Measurements from ENCODE around the gene MEF2D.
A peak's percentile ranks its signal among the peaks of the same experiment; 100 is the strongest.

The MEF2D gene

GRCh38 chr1:156485984-156486383, 14.6 kb downstream of the MEF2D start:
- DNase-seq, result no peak

- no peak for DNase-seq
Observed at GRCh38 chr1:156484480-156485058, 16.0 kb downstream of the MEF2D start.

DNA sequence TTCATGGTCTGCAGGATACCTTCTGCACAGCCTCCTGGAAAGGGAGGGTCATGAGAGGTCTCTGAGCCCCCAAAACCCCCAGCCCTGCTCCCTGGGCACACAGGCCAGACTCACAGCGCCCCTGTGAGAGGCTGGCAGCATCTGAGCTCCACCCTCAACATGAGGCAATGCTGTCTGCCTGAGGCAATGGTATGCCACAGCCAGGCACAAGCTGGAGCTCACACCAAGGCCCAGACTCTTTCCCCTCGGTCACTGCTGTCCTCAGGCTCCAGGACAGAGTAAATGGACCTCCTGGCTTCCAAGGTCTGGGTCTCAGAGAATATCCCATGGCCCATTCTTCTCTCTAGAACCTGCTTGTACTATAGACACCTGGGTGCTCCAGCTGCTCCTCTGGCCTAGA, 17.2 kb downstream of the MEF2D start:
- no peak for DNase-seq

DNA sequence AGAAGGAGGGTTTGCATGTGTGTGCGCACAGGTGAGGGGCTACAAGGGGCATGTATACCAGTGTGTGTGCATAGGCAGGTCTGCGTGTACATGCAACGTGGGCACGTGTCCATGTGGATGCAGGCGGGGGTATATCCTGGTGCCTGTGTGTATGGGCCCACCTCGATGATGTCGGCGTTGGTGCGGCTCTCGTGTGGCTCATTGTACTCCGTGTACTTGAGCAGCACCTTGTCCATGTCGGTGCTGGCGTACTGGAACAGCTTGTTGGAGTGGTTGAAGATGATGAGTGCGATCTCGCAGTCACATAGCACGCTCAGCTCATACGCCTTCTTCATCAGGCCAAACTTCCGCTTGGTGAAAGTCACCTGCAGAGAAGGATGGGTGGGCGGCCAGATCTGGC, 18.3 kb downstream of the MEF2D start:
- no peak for DNase-seq

- no peak for DNase-seq
Observed at GRCh38 chr1:156481527-156481926, 19.0 kb downstream of the MEF2D start.

DNA sequence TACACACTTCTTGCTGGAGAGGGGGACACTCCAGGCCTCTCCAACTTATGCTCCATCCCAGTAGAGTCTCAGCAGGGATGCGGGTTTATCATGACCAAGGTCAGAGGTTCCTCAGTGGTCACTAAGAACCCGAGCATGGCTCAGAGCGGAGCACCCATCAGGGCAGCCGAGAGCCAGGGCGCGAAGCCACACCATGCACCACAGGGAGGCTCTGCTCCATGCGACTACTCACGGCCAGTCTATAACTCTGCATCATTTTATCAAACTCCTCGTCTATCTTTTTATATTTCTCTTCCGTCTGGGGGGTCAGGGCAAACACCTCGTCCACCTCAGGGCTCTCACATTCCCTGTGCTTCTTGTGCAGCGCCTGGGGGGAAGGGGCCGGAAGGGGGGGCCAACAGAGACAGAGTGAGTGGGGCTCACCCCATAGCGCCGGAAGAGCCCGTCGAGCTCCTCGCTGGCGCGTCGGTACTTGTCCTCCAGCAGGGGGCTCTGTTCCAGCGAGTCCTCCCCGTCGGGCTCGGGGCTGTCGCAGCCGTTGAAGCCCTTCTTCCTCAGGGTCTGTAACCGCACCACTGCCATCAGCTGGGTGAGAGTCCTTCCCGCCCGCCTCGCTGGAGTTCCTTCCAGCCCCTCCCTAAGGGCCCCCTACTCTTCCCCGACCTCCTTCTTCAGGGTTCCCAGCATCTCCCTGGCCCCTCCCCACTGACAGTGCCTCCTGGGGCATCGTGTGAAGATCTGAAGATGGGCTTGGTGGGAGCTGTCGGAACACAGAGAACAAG, 20.0 kb downstream of the MEF2D start:
- DNase-seq, result no peak

DNA sequence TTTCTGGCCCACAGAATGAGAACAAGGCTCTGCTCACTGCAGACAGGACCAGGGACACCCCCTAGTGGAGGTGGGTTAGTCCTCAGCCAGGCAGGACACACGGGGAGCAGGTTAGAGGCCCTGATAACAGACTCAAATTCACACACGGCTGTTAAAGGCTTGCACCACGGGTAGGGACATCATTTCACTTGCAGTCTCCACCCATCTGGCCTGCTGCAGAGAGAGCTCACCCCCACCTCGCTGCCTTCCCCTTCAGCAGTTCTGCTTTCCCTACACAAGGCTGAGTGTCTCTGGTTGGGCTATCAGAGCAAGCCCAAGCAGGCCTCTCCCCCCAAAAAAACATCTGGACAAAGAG, 20.6 kb downstream of the MEF2D start:
- no peak for DNase-seq

DNA sequence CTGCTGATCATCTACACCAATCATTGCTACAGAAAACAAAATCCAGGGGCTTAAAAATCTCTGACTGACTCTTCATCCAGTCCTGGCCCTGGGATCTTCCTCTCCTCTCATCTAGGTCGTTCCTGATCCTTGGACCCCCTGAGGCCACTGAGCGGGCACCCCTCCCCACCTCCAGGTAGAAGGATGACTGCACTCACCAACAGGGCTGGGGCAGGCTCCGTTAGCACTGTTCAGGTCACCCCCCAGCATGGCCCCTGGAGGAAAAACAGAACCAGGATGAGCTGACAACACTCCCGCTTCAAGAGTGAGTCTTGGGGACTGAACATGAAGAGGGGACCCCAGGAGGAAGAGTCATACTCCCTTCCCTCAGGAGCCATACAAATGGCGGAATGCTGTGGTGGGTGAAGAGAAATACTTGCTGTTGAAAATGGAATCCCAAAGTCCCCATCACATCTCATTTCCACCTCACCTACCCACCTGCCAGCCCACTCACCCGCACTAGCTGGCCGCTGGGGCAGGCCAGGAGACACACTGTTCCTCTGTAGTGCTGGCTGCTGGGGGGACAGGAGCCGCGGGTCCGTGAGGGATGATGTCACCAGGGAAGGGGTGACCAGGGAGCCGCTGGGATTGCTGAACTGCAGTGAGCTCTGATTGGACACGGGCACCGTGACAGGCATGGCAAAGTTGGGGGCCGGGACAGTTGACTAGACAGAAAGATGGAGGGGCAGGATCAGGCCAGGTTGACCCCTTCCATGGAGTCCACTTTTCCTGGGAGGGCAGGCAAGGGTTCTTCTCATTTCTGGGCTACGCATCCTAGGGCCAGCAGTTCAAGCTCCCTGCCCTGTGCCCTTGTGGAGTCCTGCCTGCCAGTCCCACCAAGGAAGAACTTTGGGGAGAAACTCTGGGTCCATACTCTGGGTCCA, 21.2 kb downstream of the MEF2D start:
- DNase-seq, result no peak

GRCh38 chr1:156478250-156478627, 22.3 kb downstream of the MEF2D start:
- DNase-seq, result no peak

DNA sequence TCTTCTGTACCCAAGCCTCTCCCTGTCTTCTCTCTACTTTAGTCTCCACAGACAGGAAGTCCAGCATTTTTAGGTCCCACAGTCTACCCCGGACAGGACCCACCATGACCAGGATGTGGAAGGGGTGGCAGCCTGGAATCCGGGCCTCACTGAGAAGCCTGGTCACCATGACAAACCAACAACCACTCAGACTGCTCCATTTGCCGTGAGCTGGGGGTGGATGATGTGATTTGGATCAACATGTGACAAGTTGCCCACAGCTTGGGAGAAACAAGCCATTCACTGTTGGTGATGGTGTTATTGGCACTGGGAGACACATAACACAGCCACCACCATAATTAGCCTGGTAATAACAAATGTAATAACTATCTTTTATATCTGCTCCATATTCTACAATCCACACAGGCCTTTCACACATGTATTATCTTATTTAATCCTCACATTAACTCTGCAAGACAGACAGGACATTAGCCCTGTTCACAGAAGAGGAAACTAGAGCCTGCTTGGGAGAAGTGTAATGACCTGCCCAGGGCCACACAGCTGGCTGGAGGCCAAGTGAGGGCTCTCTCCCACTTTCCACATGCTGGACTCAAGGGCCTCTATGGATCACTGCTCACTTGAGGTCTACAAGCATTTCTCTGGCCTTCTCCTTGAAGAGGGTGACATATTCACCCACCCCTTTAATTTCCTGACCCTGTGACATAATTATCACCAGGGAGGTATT, 22.9 kb downstream of the MEF2D start:
- no peak for DNase-seq

DNA sequence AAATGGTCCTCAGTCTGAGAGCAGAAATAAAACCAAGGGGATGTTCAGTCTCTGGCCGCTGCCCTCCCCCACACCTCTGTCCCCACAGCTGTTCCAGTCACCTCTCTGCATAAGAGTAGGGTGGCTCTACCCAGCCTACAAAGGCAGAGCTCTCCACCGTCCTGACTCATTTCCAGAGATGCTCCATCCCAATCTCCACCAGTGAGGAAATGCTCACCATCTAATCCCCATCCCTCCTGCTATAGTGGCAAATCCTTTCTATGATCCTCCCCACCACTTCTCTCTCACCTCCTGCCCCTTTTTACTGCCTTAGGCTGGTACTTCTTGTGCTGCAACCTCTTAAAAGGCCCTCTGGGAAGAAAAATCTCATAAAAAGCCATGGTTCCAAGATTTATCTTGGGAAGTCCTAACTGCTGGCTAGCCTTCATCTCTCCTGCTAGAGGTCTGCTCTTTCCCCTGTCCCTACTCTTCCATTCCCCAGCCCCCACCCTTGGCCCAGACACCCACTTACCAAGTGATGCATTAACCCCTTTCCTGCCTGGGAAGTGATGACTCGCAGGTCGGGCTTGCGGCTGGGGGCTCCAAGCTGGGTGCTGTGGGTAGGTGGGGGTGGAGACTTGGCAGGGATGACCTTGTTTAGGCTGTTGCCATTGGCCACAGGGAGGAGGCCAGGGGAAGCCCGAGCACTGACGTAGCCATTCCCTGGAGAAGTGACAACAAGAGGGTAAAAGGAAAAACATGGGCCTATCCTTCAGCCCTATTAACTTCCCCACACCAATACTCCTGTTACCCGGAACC, 23.9 kb downstream of the MEF2D start:
- DNase-seq, result no peak

DNA sequence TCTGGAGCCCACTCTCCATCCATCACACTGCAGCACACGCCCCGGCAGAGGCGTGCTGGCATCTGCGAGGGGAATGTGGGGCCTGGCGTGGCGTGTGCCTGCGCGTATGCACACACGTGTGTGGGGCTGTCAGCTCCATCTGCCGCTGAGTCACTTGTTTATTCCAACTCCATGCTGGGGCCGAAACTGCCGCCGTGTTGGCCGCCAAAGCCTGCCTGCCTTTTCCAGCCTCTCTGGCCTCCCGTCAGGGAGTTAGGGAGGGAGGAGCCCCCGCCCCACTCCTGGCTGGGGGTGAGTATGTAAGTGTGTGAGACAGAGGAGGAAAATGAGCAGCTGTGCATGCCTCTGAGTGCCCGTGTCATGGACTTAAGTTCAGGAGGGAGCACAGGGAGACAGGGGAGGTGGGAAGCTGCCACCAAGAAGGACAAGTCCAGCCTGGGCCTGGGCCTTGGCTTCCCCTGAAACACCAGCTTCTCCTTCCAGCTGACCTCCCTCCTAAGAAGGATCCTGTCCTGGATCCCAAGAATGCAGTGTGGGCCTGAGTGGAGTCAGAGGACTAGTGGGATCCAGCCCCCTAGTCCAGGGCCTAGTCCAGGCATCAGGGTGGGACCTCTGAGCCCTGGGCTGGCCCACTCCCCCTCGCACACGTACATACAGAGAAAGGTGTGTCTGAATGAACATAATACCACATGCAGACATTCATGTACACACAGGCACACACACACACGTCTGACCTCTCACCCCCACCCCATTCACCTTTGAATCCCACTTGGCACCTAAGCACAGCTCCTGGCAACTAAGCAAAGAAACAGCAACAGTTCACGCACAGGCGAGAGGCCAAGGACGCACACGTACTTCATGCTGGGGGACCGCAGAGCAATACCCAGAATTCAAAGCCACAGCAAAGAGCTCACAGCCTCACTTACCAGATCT, 24.7 kb downstream of the MEF2D start:
- no peak for DNase-seq

GRCh38 chr1:156474966-156475365, 25.6 kb downstream of the MEF2D start:
- DNase-seq, result no peak

DNA sequence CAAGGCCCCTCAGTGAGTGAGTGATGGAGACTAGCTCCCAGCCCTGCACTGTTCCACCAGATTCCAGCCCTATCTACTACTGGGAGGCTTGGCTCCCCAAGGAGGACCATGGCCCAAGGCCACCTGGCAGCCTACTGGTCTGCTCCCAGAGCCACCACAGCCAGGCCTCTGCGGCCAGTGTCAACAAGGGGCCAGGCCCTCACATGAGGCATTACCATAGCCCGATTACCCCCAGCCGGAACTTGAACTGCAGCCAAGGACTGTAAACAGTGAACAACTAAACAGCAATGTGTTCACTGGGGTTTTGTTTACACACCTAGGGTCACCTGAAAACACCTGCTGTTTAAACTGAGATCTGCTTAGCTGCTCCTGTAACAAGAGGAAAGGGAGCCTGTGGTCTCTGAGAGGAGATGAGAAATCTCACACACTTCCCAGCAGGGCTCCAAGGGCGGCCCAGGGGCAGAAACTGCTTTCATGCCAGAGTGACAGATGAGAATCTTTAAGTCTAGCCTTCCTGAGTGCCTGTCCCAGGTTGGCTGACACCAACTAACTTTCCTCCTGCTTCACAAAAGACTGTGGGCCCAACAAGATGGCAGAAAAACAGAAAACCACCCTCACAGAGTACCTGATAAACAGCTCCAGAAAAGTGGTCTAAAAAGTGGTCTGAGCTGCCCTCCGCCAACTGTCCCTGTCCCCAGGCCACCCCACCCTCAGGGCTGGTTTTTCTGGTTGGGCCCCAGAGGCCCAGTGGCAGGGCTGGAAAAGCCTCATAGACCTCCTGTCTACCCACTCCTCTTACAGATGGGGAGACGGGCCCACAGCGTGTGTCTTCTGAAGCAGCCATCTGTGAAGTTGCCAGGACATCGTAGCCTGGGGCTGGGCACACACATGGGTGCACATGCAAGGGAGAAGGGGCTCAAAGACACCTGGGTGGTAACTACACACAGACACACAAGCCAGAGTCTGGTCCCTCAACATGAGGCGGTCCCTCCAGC, 28.8 kb downstream of the MEF2D start:
- DNase-seq, result no peak

DNA sequence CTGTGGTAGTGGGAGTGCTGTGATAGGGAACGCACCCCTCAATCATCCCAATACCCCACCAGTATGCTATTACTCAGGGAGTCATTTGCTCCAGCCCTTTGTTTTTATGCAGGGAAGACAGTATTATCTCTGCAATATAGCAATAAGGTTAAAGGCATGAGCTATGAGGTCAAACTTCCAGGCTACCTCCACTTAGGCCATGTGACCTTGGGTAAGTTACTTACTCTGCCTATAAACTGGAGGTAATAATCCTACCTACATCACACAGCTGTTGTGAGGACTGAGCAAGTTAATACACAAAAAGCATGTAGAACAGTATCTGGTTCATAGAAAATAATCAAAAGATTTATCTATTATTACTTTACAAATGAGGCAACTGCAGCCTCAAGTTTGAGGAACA, 30.1 kb downstream of the MEF2D start:
- no peak for DNase-seq

GRCh38 chr1:156468693-156469345, 31.8 kb downstream of the MEF2D start:
- DNase-seq, result no peak

- no peak for DNase-seq
Observed at GRCh38 chr1:156467906-156468305, 32.7 kb downstream of the MEF2D start.

DNA sequence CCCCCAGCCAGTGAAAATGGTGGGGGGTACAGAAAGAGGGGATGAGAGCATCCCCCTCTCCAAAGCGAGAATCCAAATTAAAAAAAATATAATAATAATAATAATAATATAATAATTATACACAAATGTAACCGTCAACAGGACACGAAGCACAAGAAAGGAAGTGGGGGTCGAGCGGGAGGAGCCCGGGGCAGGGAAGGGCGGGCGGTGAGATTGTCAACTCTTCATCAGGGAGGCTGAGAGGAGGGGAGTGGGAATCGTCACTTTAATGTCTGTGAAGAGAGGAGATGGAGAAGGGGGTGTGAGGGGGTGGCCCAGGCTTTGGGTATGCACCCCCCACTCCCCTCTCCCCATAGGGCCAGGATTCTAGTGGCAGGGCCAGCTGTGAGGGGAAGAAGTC, 33.2 kb downstream of the MEF2D start:
- DNase-seq, result no peak

DNA sequence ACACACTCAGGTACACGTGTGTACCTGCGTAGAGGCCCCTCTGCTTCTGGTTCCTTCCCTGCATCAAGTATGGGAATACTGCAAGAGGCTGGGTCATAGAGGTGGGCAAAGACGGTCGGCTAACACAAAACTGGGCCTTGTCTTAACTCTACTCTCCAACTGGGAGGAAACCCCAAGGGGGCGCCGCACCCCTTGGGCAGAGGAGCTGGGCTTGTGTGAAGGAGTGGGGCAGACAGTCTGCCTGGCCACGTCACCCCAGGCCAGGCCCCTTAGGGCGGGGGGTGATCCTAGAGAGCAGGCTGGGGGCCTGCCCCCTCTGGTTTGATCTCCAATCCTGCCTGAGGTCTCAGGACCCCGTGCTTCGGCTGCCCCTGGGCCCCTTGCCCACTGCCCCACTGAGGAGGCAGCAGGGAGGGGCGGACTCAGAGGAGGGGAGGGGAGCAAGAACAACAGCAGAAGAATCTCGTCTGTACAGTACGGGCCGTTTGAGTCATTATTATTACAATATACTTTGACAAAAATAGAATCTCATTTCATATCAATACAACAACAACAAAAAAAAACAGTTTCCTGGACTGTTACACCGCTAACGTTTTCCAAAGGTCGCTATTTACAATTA, 34.7 kb downstream of the MEF2D start:
- peak; percentile 24 for DNase-seq

Measured in OCI-M1 (cell line).